Keratinocyte (primary cell): ENCODE data around the gene CRADD.

Source experiments
- CTCF ChIP-seq, 3 experiments: IDR thresholded peaks in 1 of 3; conservative IDR thresholded peaks in 1 of 3; optimal IDR thresholded peaks in 1 of 3; 2 replicates in 2 of 3; 3 replicates in 1 of 3; pipeline versions ENCODE3 to v1.5.1; 2011; ENCODE audit warnings: low read length in 3 of 3, mild to moderate bottlenecking in 3 of 3, moderate library complexity in 2 of 3, control low read depth in 1 of 3, inconsistent platforms in 1 of 3; ENCODE audit not compliant: insufficient read depth in 2 of 3; ENCODE audit errors: extremely low read depth in 1 of 3
- EZH2 ChIP-seq: IDR thresholded peaks from one replicate; pipeline ENCODE4 v1.6.1; 2012; ENCODE audit warnings: inconsistent platforms, mild to moderate bottlenecking, low read length, moderate library complexity

GRCh38 chr12:93766796-93767523 is 89.8 kb downstream of the CRADD start:
- TF ChIP-seq CTCF (optimal IDR thresholded peaks at IDR 0.05 in 1 of 3, IDR thresholded peaks at IDR 0.05 in 1 of 3, conservative IDR thresholded peaks at IDR 0.05 in 1 of 3; ENCODE audit: extremely low read depth in 1 of 3, insufficient read depth in 2 of 3, low read length in 3 of 3) (peak; percentile 53 to 65 (median 64)), EZH2 (no peak)
